ENCODE data around the gene TMPRSS11D.

Gene TMPRSS11D

GRCh38 chr4:67911141-67911540 is 27.3 kb upstream of the TMPRSS11D start:
- no peaks in the 10 kb centered on the region for H3K9me2 ChIP-seq (replicated peaks; ENCODE audit: insufficient read depth, low read length)
- TF ChIP-seq EZH2phosphoT487 (conservative IDR thresholded peaks at IDR 0.05; ENCODE audit: low read length): no peak
- TF ChIP-seq, protein P1, sequence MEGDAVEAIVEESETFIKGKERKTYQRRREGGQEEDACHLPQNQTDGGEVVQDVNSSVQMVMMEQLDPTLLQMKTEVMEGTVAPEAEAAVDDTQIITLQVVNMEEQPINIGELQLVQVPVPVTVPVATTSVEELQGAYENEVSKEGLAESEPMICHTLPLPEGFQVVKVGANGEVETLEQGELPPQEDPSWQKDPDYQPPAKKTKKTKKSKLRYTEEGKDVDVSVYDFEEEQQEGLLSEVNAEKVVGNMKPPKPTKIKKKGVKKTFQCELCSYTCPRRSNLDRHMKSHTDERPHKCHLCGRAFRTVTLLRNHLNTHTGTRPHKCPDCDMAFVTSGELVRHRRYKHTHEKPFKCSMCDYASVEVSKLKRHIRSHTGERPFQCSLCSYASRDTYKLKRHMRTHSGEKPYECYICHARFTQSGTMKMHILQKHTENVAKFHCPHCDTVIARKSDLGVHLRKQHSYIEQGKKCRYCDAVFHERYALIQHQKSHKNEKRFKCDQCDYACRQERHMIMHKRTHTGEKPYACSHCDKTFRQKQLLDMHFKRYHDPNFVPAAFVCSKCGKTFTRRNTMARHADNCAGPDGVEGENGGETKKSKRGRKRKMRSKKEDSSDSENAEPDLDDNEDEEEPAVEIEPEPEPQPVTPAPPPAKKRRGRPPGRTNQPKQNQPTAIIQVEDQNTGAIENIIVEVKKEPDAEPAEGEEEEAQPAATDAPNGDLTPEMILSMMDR (IDR thresholded peaks at IDR 0.05; ENCODE audit: insufficient read depth, low read length, poor library complexity, severe bottlenecking): no peak
- no peak overlapping the region for H3K4me3 ChIP-seq (ENCODE audit: insufficient read depth, low read length, poor library complexity, severe bottlenecking)
- H3K27ac ChIP-seq (ENCODE audit: low read depth, low read length): no peak overlapping the region
- H4K20me1 ChIP-seq (ENCODE audit: low read depth, low read length): no peaks in the 10 kb centered on the region
- H3K9me3 ChIP-seq (ENCODE audit: insufficient read depth, low read length): no peaks in the 10 kb centered on the region
- H3K36me3 ChIP-seq (ENCODE audit: low read length): no peaks in the 10 kb centered on the region
- H2AFZ ChIP-seq (ENCODE audit: low read depth, low read length, severe bottlenecking): no peak overlapping the region
- no peak overlapping the region for H3K9ac ChIP-seq (ENCODE audit: low read length)
- H3F3A ChIP-seq (ENCODE audit: insufficient read depth): no peaks in the 10 kb centered on the region
- no peaks in the 10 kb centered on the region for H3K79me2 ChIP-seq (ENCODE audit: insufficient read depth, low read length)
- H3K27me3 ChIP-seq (ENCODE audit: low read length): no peaks in the 10 kb centered on the region
- H3K4me2 ChIP-seq (ENCODE audit: low read depth, low read length, poor library complexity, severe bottlenecking): no peak overlapping the region

GRCh38 chr4:67910585-67910905 is 26.7 kb upstream of the TMPRSS11D start:
- Histone ChIP-seq H4K20me1 (ENCODE audit: low read depth, low read length) (no peaks in the 10 kb centered on the region), H3K4me3 (ENCODE audit: insufficient read depth, low read length, poor library complexity, severe bottlenecking) (no peak overlapping the region), H3K9ac (ENCODE audit: low read length) (no peak overlapping the region), H3K4me2 (ENCODE audit: low read depth, low read length, poor library complexity, severe bottlenecking) (no peak overlapping the region), H3K9me3 (ENCODE audit: insufficient read depth, low read length) (no peaks in the 10 kb centered on the region), H3K9me2 (replicated peaks; ENCODE audit: insufficient read depth, low read length) (no peaks in the 10 kb centered on the region), H3K79me2 (ENCODE audit: insufficient read depth, low read length) (no peaks in the 10 kb centered on the region), H3K27ac (ENCODE audit: low read depth, low read length) (no peak overlapping the region), H2AFZ (ENCODE audit: low read depth, low read length, severe bottlenecking) (no peak overlapping the region), H3F3A (ENCODE audit: insufficient read depth) (no peaks in the 10 kb centered on the region), H3K36me3 (ENCODE audit: low read length) (no peaks in the 10 kb centered on the region), H3K27me3 (ENCODE audit: low read length) (no peaks in the 10 kb centered on the region)
- TF ChIP-seq, protein P1 (IDR thresholded peaks at IDR 0.05; ENCODE audit: insufficient read depth, low read length, poor library complexity, severe bottlenecking): no peak

DNA sequence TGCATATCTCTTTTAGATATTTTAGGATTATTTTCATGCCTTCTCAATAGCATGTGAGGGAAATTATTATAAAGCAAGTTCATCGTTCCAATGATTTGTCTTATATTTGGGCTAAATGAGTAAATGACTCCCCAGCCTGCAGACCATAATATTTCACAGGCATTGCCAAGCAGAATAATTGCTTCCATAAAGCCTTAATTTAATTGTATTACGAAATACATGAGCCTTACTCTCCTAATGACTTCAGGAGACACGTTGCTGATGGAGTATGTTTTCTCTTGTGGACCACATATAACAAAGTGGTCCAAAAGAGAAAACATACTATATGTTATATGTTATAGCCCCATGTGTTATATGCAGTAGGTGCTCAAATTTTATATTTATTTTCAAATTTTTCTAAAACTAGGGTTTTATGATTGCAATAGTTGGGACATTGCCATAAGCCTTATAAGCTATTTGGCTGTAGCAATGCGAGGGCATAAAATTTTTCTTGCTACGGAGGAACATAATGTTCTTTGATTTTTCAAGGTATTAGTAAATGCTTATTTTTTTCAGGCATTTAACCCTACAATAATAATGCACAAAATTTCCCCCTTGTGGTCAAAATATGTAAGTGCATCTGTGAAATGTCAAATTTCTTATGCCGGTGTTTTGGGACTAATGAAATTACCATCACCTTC is 26.2 kb upstream of the TMPRSS11D start:
- no peak overlapping the region for H3K9ac ChIP-seq (ENCODE audit: low read length)
- TF ChIP-seq, protein P1 (IDR thresholded peaks at IDR 0.05; ENCODE audit: insufficient read depth, low read length, poor library complexity, severe bottlenecking): no peak
- no peak for TF ChIP-seq EZH2phosphoT487 (conservative IDR thresholded peaks at IDR 0.05; ENCODE audit: low read length)
- no peaks in the 10 kb centered on the region for H3K9me2 ChIP-seq (replicated peaks; ENCODE audit: insufficient read depth, low read length)
- H3K27me3 ChIP-seq (ENCODE audit: low read length): no peaks in the 10 kb centered on the region
- no peaks in the 10 kb centered on the region for H3K79me2 ChIP-seq (ENCODE audit: insufficient read depth, low read length)
- H3K4me3 ChIP-seq (ENCODE audit: insufficient read depth, low read length, poor library complexity, severe bottlenecking): no peak overlapping the region
- H3K4me2 ChIP-seq (ENCODE audit: low read depth, low read length, poor library complexity, severe bottlenecking): no peak overlapping the region
- H3K27ac ChIP-seq (ENCODE audit: low read depth, low read length): no peak overlapping the region
- H4K20me1 ChIP-seq (ENCODE audit: low read depth, low read length): no peaks in the 10 kb centered on the region
- no peaks in the 10 kb centered on the region for H3K36me3 ChIP-seq (ENCODE audit: low read length)
- no peaks in the 10 kb centered on the region for H3K9me3 ChIP-seq (ENCODE audit: insufficient read depth, low read length)
- H2AFZ ChIP-seq (ENCODE audit: low read depth, low read length, severe bottlenecking): no peak overlapping the region
- H3F3A ChIP-seq (ENCODE audit: insufficient read depth): no peaks in the 10 kb centered on the region
